GM12878 (cell line): Measurements from ENCODE around the gene PMPCA. TPM values are rescaled to one million over a fixed set of nuclear protein-coding genes. Genes with fewer than 3 reads are reported as not detected.
A peak's percentile ranks its signal among the peaks of the same experiment; 100 is the strongest.

ENCODE experiments used
- ATAC-seq: fragments of 200-7000 bp; cut with Tn5 transposase; 3 replicates; pipeline ENCODE4 v1.9.1; 2020; ENCODE audit warnings: mild to moderate bottlenecking, moderate library complexity
- BruUV-seq: library from RNA; stranded (reverse); fragments of 400-500 nt; replicated peaks from 2 replicates; lab custom pipeline; 2021; lab: Mats Ljungman, UMichigan
- CTCF ChIA-PET: fragments of 300-600 bp; sonication (Branson Sonifier 250); formaldehyde crosslinking; extraction: SDS; loops from one replicate; lab custom pipeline; 2021; ENCODE audit warnings: inconsistent platforms; lab: Yijun Ruan, JAX
- POLR2A ChIA-PET: fragments of 350-600 bp; formaldehyde crosslinking; extraction: SDS; loops from one replicate; lab custom pipeline; 2021; ENCODE audit warnings: inconsistent platforms; lab: Charles Lee
- RAD21 ChIA-PET: fragments of 300-600 bp; sonication (Branson Sonifier 250); formaldehyde crosslinking; loops from one replicate; lab custom pipeline; 2023; ENCODE audit warnings: antibody characterized with exemption; ENCODE audit not compliant: unreplicated experiment; lab: Charles Lee
- SMC1A ChIA-PET: fragments of 300-600 bp; sonication (Branson Sonifier 250); formaldehyde crosslinking; loops from one replicate; lab custom pipeline; 2023; ENCODE audit not compliant: unreplicated experiment, uncharacterized antibody; lab: Charles Lee
- DNase-seq: peaks from one replicate; pipeline ENCODE4 v3.0.0-alpha.2; 2011; ENCODE audit warnings: low read depth, low spot score
- FAIRE-seq: peaks from 3 replicates; lab custom pipeline; 2011; peaks lifted over from hg19 to GRCh38; lab: Jason Lieb, UNC
- H2AFZ ChIP-seq: 2 replicates; pipeline ENCODE4 v1.6.0; 2011; ENCODE audit warnings: low read depth, low read length, control low read depth; ENCODE audit not compliant: control insufficient read depth
- H3K27ac ChIP-seq: 2 replicates; pipeline ENCODE4 v1.5.1; 2011; ENCODE audit warnings: control low read depth; ENCODE audit not compliant: control insufficient read depth, insufficient read depth
- H3K27me3 ChIP-seq, 2 experiments: replicated peaks in 1 of 2; 2 replicates each; pipeline versions ENCODE4 v1.6.0 to v1.6.1; 2011; ENCODE audit warnings: low read length in 1 of 2; ENCODE audit not compliant: control insufficient read depth in 2 of 2, insufficient read depth in 2 of 2
- H3K36me3 ChIP-seq, 2 experiments: 2 replicates each; pipeline ENCODE4 v1.5.1; 2011; ENCODE audit warnings: low read length in 1 of 2; ENCODE audit not compliant: control insufficient read depth in 2 of 2, insufficient read depth in 2 of 2
- H3K4me1 ChIP-seq: 2 replicates; pipeline ENCODE4 v1.6.1; 2011; ENCODE audit warnings: mild to moderate bottlenecking, low read length, moderate library complexity, mixed read lengths; ENCODE audit not compliant: control insufficient read depth, insufficient read depth
- H3K4me2 ChIP-seq: 2 replicates; pipeline ENCODE4 v1.6.0; 2011; ENCODE audit warnings: control low read depth; ENCODE audit not compliant: control insufficient read depth, insufficient read depth
- H3K4me3 ChIP-seq: fragments of 200-600 bp; sonication (generic); 2 replicates; pipeline ENCODE4 v1.5.1; 2016
- H3K79me2 ChIP-seq: 2 replicates; pipeline ENCODE4 v1.6.0; 2011; ENCODE audit warnings: low read length; ENCODE audit not compliant: control insufficient read depth, insufficient read depth
- H3K9ac ChIP-seq: 2 replicates; pipeline ENCODE4 v1.8.0; 2011; ENCODE audit warnings: low read length, control low read depth, mixed read lengths; ENCODE audit not compliant: control insufficient read depth, insufficient read depth
- H3K9me3 ChIP-seq: replicated peaks from 3 replicates; pipeline ENCODE4 v1.5.1; 2011; ENCODE audit warnings: mild to moderate bottlenecking, low read length; ENCODE audit not compliant: control insufficient read depth, insufficient read depth
- H4K20me1 ChIP-seq: 2 replicates; pipeline ENCODE4 v1.6.0; 2011; ENCODE audit not compliant: control insufficient read depth, insufficient read depth
- ASH2L ChIP-seq: fragments of 300-600, 200-600 bp; sonication (generic); IDR thresholded peaks from 2 replicates; pipeline ENCODE4 v1.6.1; 2017; ENCODE audit warnings: low read depth, mild to moderate bottlenecking, borderline replicate concordance
- CHD1 ChIP-seq: IDR thresholded peaks from 2 replicates; pipeline ENCODE4 v1.6.1; 2012; ENCODE audit warnings: low read depth, low read length, improper control_type of control experiment
- POLR2A ChIP-seq: IDR thresholded peaks from 2 replicates; pipeline ENCODE4 v1.6.1; 2011; ENCODE audit warnings: low read depth, mild to moderate bottlenecking, low read length
- SREBF1 ChIP-seq: IDR thresholded peaks from 2 replicates; pipeline ENCODE4 v1.6.1; 2012; ENCODE audit warnings: mild to moderate bottlenecking, low read length
- WGBS: methylation state at CpG from one replicate; pipeline ENCODE4 v1.1.6; 2016; ENCODE audit warnings: low lambda C conversion rate; ENCODE audit not compliant: insufficient replicate concordance, insufficient coverage; ENCODE audit errors: missing lambda C conversion rate; 5-methylcytosine and 5-hydroxymethylcytosine counted together
- in situ Hi-C: fragments of 300-500 bp; cut with MboI; formaldehyde crosslinking; loops from 9 replicates; pipeline ENCODE4 v1.14.3; 2018; ENCODE audit warnings: mixed read lengths
- intact Hi-C: fragments of 100-400 bp; cut with micrococcal nuclease; formaldehyde crosslinking; loops from one replicate; pipeline ENCODE4 v1.14.2; 2022; ENCODE audit not compliant: unreplicated experiment
- polyA plus RNA-seq, 11 experiments: library from polyadenylated mRNA; depleted of rRNA in 4 of 11; unstranded in 6 of 11; stranded (reverse) in 5 of 11; fragments of >200 nt; fragmentation: Nextera tagmentation in 4 of 11; fragmentation: Illumina TruSeq in 1 of 11; extraction: Ambion mirVana in 4 of 11; extraction: Trizol in 1 of 11; gene quantifications; 1 replicate in 1 of 11; 2 replicates in 10 of 11; pipeline versions ENCODE4 v1.2.1 to v1.2.3, GENCODE V29; 2011 to 2016; ENCODE audit warnings: inconsistent platforms in 2 of 11, missing spikeins in 2 of 11, low read depth in 1 of 11
- total RNA-seq, 4 experiments: library from RNA; depleted of rRNA in 3 of 4; stranded (reverse); fragments of >200 nt in 3 of 4; fragmentation: Illumina TruSeq in 1 of 4; extraction: Trizol in 1 of 4; gene quantifications; 2 replicates each; pipeline versions ENCODE4 v1.2.1 to v1.2.3, GENCODE V29; 2013 to 2021

PMPCA gene
- total and polyA plus RNA-seq, 10 of the 15 experiments (the other 5 are each of a cell fraction or from before 2014, with no cell fraction given): 8.1 to 137 (median 75.7) TPM

DNA sequence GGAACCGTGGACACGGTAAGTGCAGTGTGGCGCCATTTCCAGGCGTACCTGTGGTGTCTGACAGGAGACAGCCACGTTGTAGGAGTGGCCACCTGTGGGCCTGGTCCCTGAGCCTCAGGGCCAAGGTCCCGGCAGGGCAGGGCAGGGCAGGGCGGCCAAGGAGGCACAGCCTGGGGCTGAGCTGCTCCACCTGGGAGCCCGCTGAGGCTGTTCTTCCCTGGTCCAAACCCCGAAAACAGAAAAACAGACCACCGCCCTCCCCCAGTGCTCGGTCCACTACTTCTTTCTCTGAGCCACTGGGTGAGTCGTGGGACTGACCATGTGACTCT is 8.6 kb downstream of the PMPCA start:
- BruUV-seq: no TSS peak
- no peaks in the 10 kb centered on the region for H3K79me2 ChIP-seq
- no peak for TF ChIP-seq CHD1
- no peak for TF ChIP-seq ASH2L
- TF ChIP-seq, all 136 proteins: peak for 0
- ChIA-PET POLR2A (no interaction called here), RAD21 (no interaction called here), SMC1A (no interaction called here), CTCF (interaction anchor here (1.0 kb wide), 1 partner anchor 52 kb away, joined by 3 read pairs; no protein-coding TSS in a partner anchor)
- Histone ChIP-seq H3K9me3 (no peaks in the 10 kb centered on the region), H3K4me2 (no peak overlapping the region), H4K20me1 (no peaks in the 10 kb centered on the region), H3K4me3 (no peak overlapping the region), H3K27ac (no peak overlapping the region), H3K9ac (no peak overlapping the region), H3K36me3 (peaks cover 34 to 36% of the 10 kb centered on the region in 2 experiments; a peak in 3 of 4 replicates), H3K27me3 (no peaks in the 10 kb centered on the region), H2AFZ (no peak overlapping the region), H3K4me1 (no peaks in the 10 kb centered on the region)
- intact Hi-C loops: no loop called here
- DNase-seq (no peak), FAIRE-seq (no peak), ATAC-seq (no peak)
- WGBS: 98% methylated on average over 12 of the region's 12 CpGs
- in situ Hi-C loops: no loop called here

GRCh38 chr9:136421791-136422190 is 11.3 kb downstream of the PMPCA start:
- ChIA-PET SMC1A (no interaction called here), RAD21 (interaction anchor here (0.7 kb wide), 1 partner anchor 204 kb away, joined by 3 read pairs; no protein-coding TSS in a partner anchor)

More at GRCh38 chr9:136421791-136422190, 11.3 kb downstream of the PMPCA start:
- BruUV-seq: no TSS peak
- Histone ChIP-seq H3K4me1 (no peaks in the 10 kb centered on the region), H3K27ac (no peak overlapping the region), H2AFZ (no peak overlapping the region), H3K4me2 (no peak overlapping the region), H3K9me3 (no peaks in the 10 kb centered on the region), H3K79me2 (no peaks in the 10 kb centered on the region), H3K36me3 (peaks cover 29 to 31% of the 10 kb centered on the region in 2 experiments; a peak in 3 of 4 replicates), H3K9ac (no peak overlapping the region), H3K4me3 (no peak overlapping the region), H3K27me3 (no peaks in the 10 kb centered on the region), H4K20me1 (no peaks in the 10 kb centered on the region)
- TF ChIP-seq SREBF1: no peak
- peak; percentile 49; the same call in 1 of the 2 replicates for TF ChIP-seq POLR2A
- 98% methylated on average over 21 of the region's 21 CpGs for WGBS
- intact Hi-C loops (no loop called here), in situ Hi-C loops (no loop called here)
- ChIA-PET CTCF (no interaction called here), POLR2A (no interaction called here)
- no peak for ATAC-seq
- no peak for DNase-seq
- FAIRE-seq: no peak
